ENCODE data around the gene CNGB1. TPM values are rescaled to one million over a fixed set of nuclear protein-coding genes. Genes with fewer than 3 reads are reported as not detected.

The CNGB1 gene
- total RNA-seq, 4 donors from 2014 or later, result not detected

GRCh38 chr16:57870753-57871454 lies 100.0 kb downstream of the CNGB1 start:
- WGBS, 2 donors, result 65% methylated on average over 7 of the region's 7 CpGs
- H3K4me3 ChIP-seq (ENCODE audit: low read depth, poor library complexity, severe bottlenecking), result no peak overlapping the region
- no peak for DNase-seq (ENCODE audit: low spot score in 2 of 2)
- intact Hi-C loops (cut with DNase I; ENCODE audit: low total_unique reads), result no loop called here
- TF ChIP-seq POLR2A (IDR thresholded peaks at IDR 0.05) (no peak), CTCF (IDR thresholded peaks at IDR 0.05) (no peak)

GRCh38 chr16:57868913-57869520 lies 101.9 kb downstream of the CNGB1 start:
- no peak for TF ChIP-seq POLR2A (IDR thresholded peaks at IDR 0.05)
- TF ChIP-seq CTCF (IDR thresholded peaks at IDR 0.05), result no peak
- no peak for DNase-seq (ENCODE audit: low spot score in 2 of 2)
- H3K4me3 ChIP-seq (ENCODE audit: low read depth, poor library complexity, severe bottlenecking), result no peak overlapping the region
- 83 to 88% methylated on average over 13 of the region's 13 CpGs for WGBS, 2 donors
- intact Hi-C loops (cut with DNase I; ENCODE audit: low total_unique reads), result loop anchor here (10.0 kb wide), 2 partner anchors 114 to 294 kb away; no protein-coding TSS in a partner anchor

- 40 to 43% methylated on average over 6 of the region's 6 CpGs for WGBS, 2 donors
- no peak for TF ChIP-seq CTCF (IDR thresholded peaks at IDR 0.05)
- no peak for TF ChIP-seq POLR2A (IDR thresholded peaks at IDR 0.05)
- DNase-seq (ENCODE audit: low spot score in 2 of 2), result no peak
- intact Hi-C loops (cut with DNase I; ENCODE audit: low total_unique reads), result loop anchor here (10.0 kb wide), 2 partner anchors 112 to 292 kb away; no protein-coding TSS in a partner anchor
- H3K4me3 ChIP-seq (ENCODE audit: low read depth, poor library complexity, severe bottlenecking), result no peak overlapping the region
These were observed 103.8 kb downstream of the CNGB1 start for GRCh38 chr16:57867000-57867561.

GRCh38 chr16:57866529-57866918 lies 104.4 kb downstream of the CNGB1 start:
- intact Hi-C loops (cut with DNase I; ENCODE audit: low total_unique reads), result loop anchor here (10.0 kb wide), 2 partner anchors 112 to 292 kb away; no protein-coding TSS in a partner anchor
- DNase-seq (ENCODE audit: low spot score in 2 of 2), result no peak
- 46 to 61% methylated on average over 4 of the region's 4 CpGs for WGBS, 2 donors
- TF ChIP-seq POLR2A (IDR thresholded peaks at IDR 0.05) (no peak), CTCF (IDR thresholded peaks at IDR 0.05) (no peak)
- H3K4me3 ChIP-seq (ENCODE audit: low read depth, poor library complexity, severe bottlenecking), result no peak overlapping the region

- intact Hi-C loops (cut with DNase I; ENCODE audit: low total_unique reads), result loop anchor here (10.0 kb wide), 2 partner anchors 111 to 291 kb away; no protein-coding TSS in a partner anchor
- WGBS, 2 donors, result 42 to 49% methylated on average over 9 of the region's 9 CpGs
- H3K4me3 ChIP-seq (ENCODE audit: low read depth, poor library complexity, severe bottlenecking), result no peak overlapping the region
- DNase-seq (ENCODE audit: low spot score in 2 of 2), result no peak
- TF ChIP-seq POLR2A (IDR thresholded peaks at IDR 0.05) (no peak), CTCF (IDR thresholded peaks at IDR 0.05) (no peak)
These were observed 105.0 kb downstream of the CNGB1 start for GRCh38 chr16:57865746-57866528.
